B cell (primary cell): ENCODE data around the gene RNGTT. TPM values are rescaled to one million over a fixed set of nuclear protein-coding genes. Genes with fewer than 3 reads are reported as not detected.

Source experiments
- ATAC-seq: fragments of 200-7000 bp; cut with Tn5 transposase; one replicate; pipeline ENCODE4 v1.10.0; 2021; ENCODE audit warnings: low read depth, mild to moderate bottlenecking, moderate number of reproducible peaks, moderate library complexity
- CTCF ChIA-PET: fragments of 350-600 bp; sonication (Branson Sonifier 250); formaldehyde crosslinking; loops from one replicate; lab custom pipeline; 2021; ENCODE audit warnings: antibody characterized with exemption, inconsistent platforms; lab: Charles Lee
- POLR2A ChIA-PET: fragments of 350-600 bp; sonication (Branson Sonifier 250); formaldehyde crosslinking; loops from one replicate; lab custom pipeline; 2021; ENCODE audit warnings: antibody characterized with exemption; lab: Charles Lee
- DNase-seq: peaks from one replicate; pipeline ENCODE4 v3.0.0; 2013
- H2AFZ ChIP-seq: 2 replicates; pipeline ENCODE4 v1.6.1; 2012; ENCODE audit warnings: mild to moderate bottlenecking, low read depth, low read length; ENCODE audit not compliant: insufficient read depth, poor library complexity, severe bottlenecking
- H3K27ac ChIP-seq, 2 donors: 1 replicate in 1 of 2; 2 replicates in 1 of 2; pipeline ENCODE4 v1.5.1; 2012 to 2013; ENCODE audit warnings: low read length in 2 of 2, mild to moderate bottlenecking in 2 of 2, moderate library complexity in 1 of 2
- H3K27me3 ChIP-seq, 4 experiments: fragments of 200-600 bp in 1 of 4; sonication (generic) in 1 of 4; replicated peaks in 1 of 4; 1 replicate in 2 of 4; 2 replicates in 2 of 4; pipeline versions ENCODE4 v1.6.1 to v1.7.0; 2013 to 2016; ENCODE audit warnings: low read length in 3 of 4, mild to moderate bottlenecking in 2 of 4, mixed read lengths in 1 of 4, moderate library complexity in 1 of 4; ENCODE audit not compliant: insufficient read depth in 4 of 4, control insufficient read depth in 3 of 4; ENCODE audit errors: control extremely low read depth in 1 of 4
- H3K36me3 ChIP-seq, 2 experiments: replicated peaks in 1 of 2; 1 replicate in 1 of 2; 2 replicates in 1 of 2; pipeline versions ENCODE4 v1.6.1 to v1.7.1; 2013; ENCODE audit warnings: low read length in 1 of 2; ENCODE audit not compliant: insufficient read depth in 2 of 2, control insufficient read depth in 1 of 2; ENCODE audit errors: control extremely low read depth in 1 of 2, extremely low read depth in 1 of 2
- H3K4me1 ChIP-seq, 2 donors: fragments of 200-600 bp in 1 of 2; sonication (generic) in 1 of 2; 1 replicate in 1 of 2; 2 replicates in 1 of 2; pipeline versions ENCODE4 v1.5.1 to v1.6.1; 2013 to 2017; ENCODE audit warnings: low read length in 2 of 2; ENCODE audit not compliant: control insufficient read depth in 2 of 2, insufficient read depth in 2 of 2
- H3K4me2 ChIP-seq: replicated peaks from 2 replicates; pipeline ENCODE3; 2012; ENCODE audit warnings: mild to moderate bottlenecking, low read depth, low read length; ENCODE audit not compliant: poor library complexity, severe bottlenecking
- H3K4me3 ChIP-seq, 5 experiments: fragments of 200-600 bp in 1 of 5; sonication (generic) in 1 of 5; 1 replicate in 3 of 5; 2 replicates in 2 of 5; pipeline versions ENCODE4 v1.5.1 to v1.7.0; 2011 to 2016; ENCODE audit warnings: low read length in 4 of 5, mild to moderate bottlenecking in 4 of 5, low read depth in 2 of 5, control low read depth in 1 of 5, moderate library complexity in 1 of 5; ENCODE audit not compliant: insufficient read depth in 1 of 5; ENCODE audit errors: control extremely low read depth in 1 of 5, extremely low read depth in 1 of 5
- H3K79me2 ChIP-seq: fragments of 200-600 bp; sonication (generic); one replicate; pipeline ENCODE4 v1.6.0; 2016; ENCODE audit warnings: low read length; ENCODE audit not compliant: control insufficient read depth, insufficient read depth
- H3K9ac ChIP-seq: fragments of 200-600 bp; sonication (generic); 2 replicates; pipeline ENCODE4 v1.6.1; 2017; ENCODE audit warnings: mild to moderate bottlenecking, low read length, moderate library complexity
- H3K9me3 ChIP-seq, 3 donors: one replicate each; pipeline versions ENCODE4 v1.6.1 to v1.7.1; 2013; ENCODE audit warnings: low read length in 2 of 3; ENCODE audit not compliant: control insufficient read depth in 2 of 3, insufficient read depth in 1 of 3; ENCODE audit errors: control extremely low read depth in 1 of 3
- H4K20me1 ChIP-seq: 2 replicates; pipeline ENCODE4 v1.6.0; 2012; ENCODE audit warnings: mild to moderate bottlenecking, low read length; ENCODE audit not compliant: insufficient read depth, control insufficient read depth, poor library complexity, severe bottlenecking
- H3K27ac Mint-ChIP-seq: one replicate; pipeline ENCODE4 v1.8.0; 2021; ENCODE audit warnings: mixed read lengths
- H3K27me3 Mint-ChIP-seq: one replicate; pipeline ENCODE4 v1.8.0; 2021; ENCODE audit warnings: mixed read lengths
- H3K4me1 Mint-ChIP-seq: one replicate; pipeline ENCODE4 v1.8.0; 2021; ENCODE audit warnings: mixed read lengths
- H3K4me3 Mint-ChIP-seq: one replicate; pipeline ENCODE4 v1.8.0; 2021; ENCODE audit warnings: mixed read lengths
- H3K9me3 Mint-ChIP-seq: one replicate; pipeline ENCODE4 v1.8.0; 2022; ENCODE audit warnings: mixed read lengths; ENCODE audit not compliant: insufficient read depth
- CTCF ChIP-seq: fragments of 200-600 bp; IDR thresholded peaks from one replicate; pipeline ENCODE4 v1.8.0; 2022; ENCODE audit warnings: antibody characterized with exemption, mild to moderate bottlenecking
- EZH2 ChIP-seq: IDR thresholded peaks from 2 replicates; pipeline ENCODE4 v1.6.1; 2012; ENCODE audit warnings: borderline replicate concordance, low read depth, mild to moderate bottlenecking, moderate library complexity, low read length; ENCODE audit not compliant: insufficient read depth, poor library complexity, severe bottlenecking
- WGBS: methylation state at CpG from one replicate; pipeline ENCODE4 v1.1.5; 2013; ENCODE audit warnings: missing lambda C conversion rate; ENCODE audit not compliant: insufficient coverage; 5-methylcytosine and 5-hydroxymethylcytosine counted together
- intact Hi-C: fragments of 100-400 bp; cut with micrococcal nuclease; formaldehyde crosslinking; loops from one replicate; pipeline ENCODE4 v1.10.0; 2022
- polyA plus RNA-seq: library from polyadenylated mRNA; depleted of rRNA; stranded (reverse); fragments of >200 nt; gene quantifications from 2 replicates; pipeline ENCODE4 v1.2.3, GENCODE V29; 2012
- total RNA-seq, 2 donors: library from RNA; stranded (reverse); fragments of 120-200 nt in 1 of 2; gene quantifications; 1 replicate in 1 of 2; 2 replicates in 1 of 2; pipeline versions ENCODE4 v1.2.3 to v1.2.4, GENCODE V29; 2013 to 2022

Gene RNGTT
- total and polyA plus RNA-seq, 2 donors (not counting 1 experiment from before 2014, with no cell fraction given), result 10.8 to 29.1 TPM

- ChIA-PET POLR2A (no interaction called here), CTCF (no interaction called here)
- H3K27ac Mint-ChIP-seq, result no peak overlapping the region
- Histone ChIP-seq H3K27me3 (no peaks in the 10 kb centered on the region), H3K36me3 (no peaks in the 10 kb centered on the region), H3K4me2 (no peak overlapping the region), H3K79me2 (no peaks in the 10 kb centered on the region), H3K27ac (no peak overlapping the region), H2AFZ (no peak overlapping the region), H4K20me1 (no peaks in the 10 kb centered on the region), H3K9ac (no peak overlapping the region), H3K9me3 (peaks cover 0 to 4% (median 0%) of the 10 kb centered on the region in 3 donors), H3K4me3 (no peak overlapping the region), H3K4me1 (no peaks in the 10 kb centered on the region)
- no peak overlapping the region for H3K4me3 Mint-ChIP-seq
- TF ChIP-seq EZH2 (no peak), CTCF (no peak)
- no peaks in the 10 kb centered on the region for H3K4me1 Mint-ChIP-seq
- no CpG with 5 or more reads among the region's 4 CpGs for WGBS
- no peak for DNase-seq
- H3K9me3 Mint-ChIP-seq, result no peaks in the 10 kb centered on the region
- H3K27me3 Mint-ChIP-seq, result no peaks in the 10 kb centered on the region
- no peak for ATAC-seq
- intact Hi-C loops, result no loop called here
Measured at GRCh38 chr6:88679841-88680240, 283.6 kb downstream of the RNGTT start.

GRCh38 chr6:88677356-88677755 lies 286.1 kb downstream of the RNGTT start:
- POLR2A ChIA-PET, result no interaction called here
- H3K27ac Mint-ChIP-seq, result no peak overlapping the region
- CTCF ChIA-PET, result interaction anchor here (0.7 to 0.8 kb wide), 2 partner anchors 26 to 1020 kb away, joined by 3 to 4 read pairs; no protein-coding TSS in a partner anchor

More at GRCh38 chr6:88677356-88677755, 286.1 kb downstream of the RNGTT start:
- DNase-seq (no peak), ATAC-seq (no peak)
- no CpG with 5 or more reads among the region's 4 CpGs for WGBS
- no peak overlapping the region for H2AFZ ChIP-seq
- no peaks in the 10 kb centered on the region for H3K27me3 Mint-ChIP-seq
- intact Hi-C loops, result no loop called here
- H3K4me1 Mint-ChIP-seq, result no peaks in the 10 kb centered on the region
- no peak overlapping the region for H3K4me2 ChIP-seq
- no peak overlapping the region for H3K4me3 Mint-ChIP-seq
- no peak overlapping the region for H3K9ac ChIP-seq
- H3K9me3 ChIP-seq, result peaks cover 2 to 11% (median 7%) of the 10 kb centered on the region in 3 donors
- no peaks in the 10 kb centered on the region for H4K20me1 ChIP-seq
- TF ChIP-seq CTCF (no peak), EZH2 (no peak)
- no peak overlapping the region for H3K4me3 ChIP-seq
- peaks cover 2 to 3% of the 10 kb centered on the region in 2 experiments for H3K36me3 ChIP-seq
- no peaks in the 10 kb centered on the region for H3K4me1 ChIP-seq
- peaks cover 10% of the 10 kb centered on the region for H3K9me3 Mint-ChIP-seq
- H3K79me2 ChIP-seq, result no peaks in the 10 kb centered on the region
- no peak overlapping the region for H3K27ac ChIP-seq
- H3K27me3 ChIP-seq, result no peaks in the 10 kb centered on the region
